Type B pancreatic cell (in vitro differentiated cells): ENCODE measurements around the gene WWTR1. TPM values are rescaled to one million over a fixed set of nuclear protein-coding genes. Genes with fewer than 3 reads are reported as not detected.

Source experiments
- DNase-seq: peaks from one replicate; pipeline ENCODE4 v3.0.0; 2021; ENCODE audit warnings: mixed read lengths; ENCODE audit not compliant: unreplicated experiment; ENCODE audit errors: extremely low spot score
- H3K27ac Mint-ChIP-seq: 2 replicates; pipeline ENCODE4 v1.8.0; 2021; ENCODE audit warnings: mild to moderate bottlenecking, mixed read lengths
- H3K27me3 Mint-ChIP-seq: 2 replicates; pipeline ENCODE4 v1.8.0; 2021; ENCODE audit warnings: mixed read lengths
- H3K36me3 Mint-ChIP-seq: 2 replicates; pipeline ENCODE4 v1.8.0; 2021; ENCODE audit warnings: mixed read lengths
- H3K4me1 Mint-ChIP-seq: one replicate; pipeline ENCODE4 v1.8.0; 2021; ENCODE audit warnings: mixed read lengths; ENCODE audit not compliant: unreplicated experiment
- H3K4me3 Mint-ChIP-seq: 2 replicates; pipeline ENCODE4 v1.8.0; 2021; ENCODE audit warnings: mild to moderate bottlenecking, mixed read lengths
- H3K9me3 Mint-ChIP-seq: 2 replicates; pipeline ENCODE4 v1.8.0; 2021; ENCODE audit warnings: mixed read lengths
- total RNA-seq: library from RNA; stranded (reverse); gene quantifications from 2 replicates; pipeline ENCODE4 v1.2.1, GENCODE V29; 2021; ENCODE audit warnings: low replicate concordance
- TF ChIP-seq, protein P1 (sequence below): fragments of 200-600 bp; sonication (generic); conservative IDR thresholded peaks from 2 replicates; pipeline ENCODE4 v1.5.0; 2021; ENCODE audit warnings: antibody characterized with exemption, mild to moderate bottlenecking

Gene WWTR1
- total RNA-seq, 1 donor from 2014 or later = 65.0 TPM

DNA sequence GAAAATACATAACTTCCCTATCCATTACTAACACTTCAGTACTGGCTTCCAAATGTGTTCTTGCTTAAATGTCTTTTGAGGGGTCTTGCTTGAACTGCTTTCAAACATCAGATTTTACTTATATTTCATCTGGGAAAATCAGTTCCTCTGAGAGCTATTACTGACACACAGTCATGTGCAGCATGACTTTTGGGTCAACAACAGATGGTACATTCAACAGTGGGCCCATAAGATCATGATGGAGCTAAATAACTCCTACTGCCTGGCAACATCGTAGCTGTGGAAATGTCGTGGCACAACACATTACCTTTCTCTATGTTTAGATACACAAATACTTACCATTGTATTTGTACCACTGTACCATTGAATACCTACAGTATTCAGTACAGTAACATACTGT, 43.8 kb downstream of the WWTR1 start:
- TF ChIP-seq, protein P1, sequence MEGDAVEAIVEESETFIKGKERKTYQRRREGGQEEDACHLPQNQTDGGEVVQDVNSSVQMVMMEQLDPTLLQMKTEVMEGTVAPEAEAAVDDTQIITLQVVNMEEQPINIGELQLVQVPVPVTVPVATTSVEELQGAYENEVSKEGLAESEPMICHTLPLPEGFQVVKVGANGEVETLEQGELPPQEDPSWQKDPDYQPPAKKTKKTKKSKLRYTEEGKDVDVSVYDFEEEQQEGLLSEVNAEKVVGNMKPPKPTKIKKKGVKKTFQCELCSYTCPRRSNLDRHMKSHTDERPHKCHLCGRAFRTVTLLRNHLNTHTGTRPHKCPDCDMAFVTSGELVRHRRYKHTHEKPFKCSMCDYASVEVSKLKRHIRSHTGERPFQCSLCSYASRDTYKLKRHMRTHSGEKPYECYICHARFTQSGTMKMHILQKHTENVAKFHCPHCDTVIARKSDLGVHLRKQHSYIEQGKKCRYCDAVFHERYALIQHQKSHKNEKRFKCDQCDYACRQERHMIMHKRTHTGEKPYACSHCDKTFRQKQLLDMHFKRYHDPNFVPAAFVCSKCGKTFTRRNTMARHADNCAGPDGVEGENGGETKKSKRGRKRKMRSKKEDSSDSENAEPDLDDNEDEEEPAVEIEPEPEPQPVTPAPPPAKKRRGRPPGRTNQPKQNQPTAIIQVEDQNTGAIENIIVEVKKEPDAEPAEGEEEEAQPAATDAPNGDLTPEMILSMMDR = no peak
- no peak for DNase-seq
- H3K4me1 Mint-ChIP-seq = peaks cover 50% of the 10 kb centered on the region
- peaks cover 31% of the 10 kb centered on the region for H3K36me3 Mint-ChIP-seq
- no peak overlapping the region for H3K4me3 Mint-ChIP-seq
- H3K27ac Mint-ChIP-seq = no peak overlapping the region
- peaks cover 8% of the 10 kb centered on the region for H3K9me3 Mint-ChIP-seq
- no peaks in the 10 kb centered on the region for H3K27me3 Mint-ChIP-seq

DNA sequence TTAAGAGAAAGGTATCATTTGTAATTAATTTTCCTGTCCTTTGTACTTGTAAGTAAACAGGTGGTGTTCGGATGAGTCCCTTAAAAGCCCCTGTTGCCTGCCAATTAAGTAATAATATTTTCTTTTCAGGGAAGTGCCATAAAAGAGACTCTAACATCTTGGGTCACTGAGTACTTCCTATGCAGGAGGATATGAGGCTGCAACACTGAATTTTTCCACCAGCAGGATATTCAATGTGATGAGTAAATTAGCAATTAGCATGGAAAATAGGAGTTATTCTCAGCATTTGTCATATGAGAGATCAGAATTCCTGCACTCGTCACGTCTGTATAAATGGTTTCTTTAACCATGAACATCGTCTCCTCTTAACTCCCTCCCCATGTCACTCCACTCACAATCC, 45.4 kb downstream of the WWTR1 start:
- Mint-ChIP-seq H3K9me3 (peaks cover 8% of the 10 kb centered on the region), H3K4me3 (no peak overlapping the region), H3K4me1 (peaks cover 42% of the 10 kb centered on the region), H3K27me3 (no peaks in the 10 kb centered on the region), H3K27ac (no peak overlapping the region), H3K36me3 (peaks cover 30% of the 10 kb centered on the region)
- no peak for DNase-seq
- TF ChIP-seq, protein P1 = no peak

DNA sequence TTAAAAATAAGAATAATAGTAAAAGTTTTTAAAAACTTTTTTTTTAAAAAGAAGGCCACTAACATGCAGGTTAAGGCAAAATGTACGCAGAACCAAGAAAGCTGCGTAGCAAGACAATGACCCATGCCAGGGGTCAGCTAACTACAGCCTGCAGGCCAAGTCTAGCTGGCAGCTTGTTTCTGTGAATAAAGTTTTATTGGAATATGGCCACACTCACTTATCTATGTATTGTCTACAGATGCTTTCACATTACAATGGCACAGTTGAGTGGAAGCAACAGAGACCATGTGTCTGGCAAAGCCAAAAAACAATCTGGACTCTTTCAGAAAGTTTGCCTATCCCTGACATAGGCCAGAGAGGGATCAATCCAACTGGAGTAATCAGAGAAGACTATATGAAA, 46.7 kb downstream of the WWTR1 start:
- TF ChIP-seq, protein P1 = no peak
- peaks cover 35% of the 10 kb centered on the region for H3K36me3 Mint-ChIP-seq
- H3K27me3 Mint-ChIP-seq = no peaks in the 10 kb centered on the region
- H3K4me3 Mint-ChIP-seq = no peak overlapping the region
- H3K4me1 Mint-ChIP-seq = peaks cover 47% of the 10 kb centered on the region
- H3K9me3 Mint-ChIP-seq = peaks cover 8% of the 10 kb centered on the region
- H3K27ac Mint-ChIP-seq = no peak overlapping the region
- no peak for DNase-seq

DNA sequence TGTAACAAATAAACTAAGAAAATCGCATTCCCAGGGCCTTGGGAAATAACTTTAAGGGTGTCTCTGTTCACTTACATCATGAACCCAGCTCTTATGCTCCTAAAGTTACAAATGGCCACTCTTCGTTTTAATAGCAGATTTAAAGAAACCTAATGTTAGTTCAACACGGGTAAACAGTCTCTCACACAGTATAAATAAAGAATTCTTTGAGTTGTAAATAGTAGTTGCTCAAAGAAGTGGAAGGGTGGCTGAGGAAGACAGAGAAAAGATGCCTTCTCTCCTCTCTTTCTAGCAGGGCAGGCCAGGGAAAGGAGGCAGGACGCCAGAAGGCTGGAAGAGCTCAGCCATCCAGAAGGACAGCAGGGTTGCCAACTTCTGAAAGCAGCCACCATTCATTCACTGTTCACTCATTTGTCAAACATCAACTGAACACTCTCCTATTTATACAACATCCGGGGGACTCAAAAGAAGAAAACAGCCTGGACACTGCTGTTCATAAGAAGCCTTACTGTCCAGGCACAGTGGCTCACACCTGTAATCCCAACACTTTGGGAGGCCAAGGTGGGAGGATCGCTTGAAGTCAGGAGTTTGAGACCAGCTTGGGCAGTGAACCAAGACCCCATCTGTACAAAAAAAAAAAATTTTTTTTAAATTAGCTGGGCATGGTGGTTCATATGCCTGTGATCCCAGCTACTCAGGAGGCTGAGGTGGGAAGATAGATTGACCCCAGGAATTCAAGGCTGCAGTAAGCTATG, 47.3 kb downstream of the WWTR1 start:
- TF ChIP-seq, protein P1 = no peak
- Mint-ChIP-seq H3K4me3 (peak overlapping the region; percentile 15), H3K27me3 (no peaks in the 10 kb centered on the region), H3K9me3 (peaks cover 8% of the 10 kb centered on the region), H3K27ac (peak overlapping the region; percentile 38), H3K36me3 (peaks cover 35% of the 10 kb centered on the region), H3K4me1 (peaks cover 42% of the 10 kb centered on the region)
- DNase-seq = no peak

DNA sequence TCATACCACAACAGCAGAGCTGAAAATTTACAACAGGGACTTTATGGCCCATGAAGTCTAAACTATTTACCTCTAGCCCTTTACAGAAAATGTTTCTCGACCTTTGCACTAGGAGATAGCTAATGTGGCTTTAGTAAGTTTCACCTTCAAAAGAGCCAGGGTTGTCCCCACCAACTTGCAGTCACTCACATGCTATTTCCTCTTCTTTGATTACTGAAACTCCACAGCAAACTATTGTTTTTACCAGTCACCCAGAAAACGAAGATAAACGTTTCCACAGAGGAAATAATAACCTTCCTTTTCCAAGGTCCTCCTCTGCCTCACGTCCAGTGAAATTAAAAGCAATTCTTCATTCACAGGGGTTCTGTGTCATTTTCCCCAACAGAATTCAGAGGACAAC, 48.2 kb downstream of the WWTR1 start:
- peaks cover 8% of the 10 kb centered on the region for H3K9me3 Mint-ChIP-seq
- no peaks in the 10 kb centered on the region for H3K27me3 Mint-ChIP-seq
- peaks cover 51% of the 10 kb centered on the region for H3K4me1 Mint-ChIP-seq
- H3K27ac Mint-ChIP-seq = peak overlapping the region; percentile 59
- no peak for DNase-seq
- no peak overlapping the region for H3K4me3 Mint-ChIP-seq
- H3K36me3 Mint-ChIP-seq = peaks cover 36% of the 10 kb centered on the region
- TF ChIP-seq, protein P1 = no peak
